Suppressor macrophage (primary cell): ENCODE results near the gene COL5A1.

Source experiments
- DNase-seq, 4 experiments: peaks; one replicate each; pipeline ENCODE4 v3.0.0-alpha.2; 2020 to 2022

Gene COL5A1

DNA sequence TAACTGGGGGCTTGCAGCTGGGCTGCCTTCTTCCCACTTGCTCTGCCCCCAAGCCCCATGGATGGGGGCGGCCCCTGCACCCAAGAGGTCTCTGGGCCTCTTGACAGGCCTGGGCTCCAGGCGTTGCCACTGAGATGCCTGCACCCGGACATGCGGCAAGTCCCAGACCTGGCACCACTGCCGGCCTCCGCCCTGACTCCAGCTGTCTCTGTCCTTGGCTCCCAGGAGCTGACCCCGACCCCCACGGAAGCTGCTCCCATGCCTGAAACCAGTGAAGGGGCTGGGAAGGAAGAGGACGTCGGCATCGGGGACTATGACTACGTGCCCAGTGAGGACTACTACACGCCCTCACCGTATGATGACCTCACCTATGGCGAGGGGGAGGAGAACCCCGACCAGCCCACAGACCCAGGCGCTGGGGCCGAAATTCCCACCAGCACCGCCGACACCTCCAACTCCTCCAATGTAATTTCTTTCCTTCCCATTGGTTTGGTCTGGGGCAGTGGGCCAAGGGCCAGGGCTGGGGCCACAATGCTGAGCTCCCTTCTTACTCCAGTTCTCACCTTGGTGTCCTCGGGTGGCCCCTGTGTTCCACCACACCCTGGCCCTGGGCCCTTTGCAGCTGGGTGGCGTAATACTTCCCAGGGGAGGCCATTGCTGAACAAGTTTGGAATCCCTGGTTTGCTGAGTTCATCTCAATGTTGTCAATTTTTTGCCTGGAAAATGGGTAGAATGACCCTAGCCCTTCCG lies 88.6 kb downstream of the COL5A1 start:
- no peak for DNase-seq

DNA sequence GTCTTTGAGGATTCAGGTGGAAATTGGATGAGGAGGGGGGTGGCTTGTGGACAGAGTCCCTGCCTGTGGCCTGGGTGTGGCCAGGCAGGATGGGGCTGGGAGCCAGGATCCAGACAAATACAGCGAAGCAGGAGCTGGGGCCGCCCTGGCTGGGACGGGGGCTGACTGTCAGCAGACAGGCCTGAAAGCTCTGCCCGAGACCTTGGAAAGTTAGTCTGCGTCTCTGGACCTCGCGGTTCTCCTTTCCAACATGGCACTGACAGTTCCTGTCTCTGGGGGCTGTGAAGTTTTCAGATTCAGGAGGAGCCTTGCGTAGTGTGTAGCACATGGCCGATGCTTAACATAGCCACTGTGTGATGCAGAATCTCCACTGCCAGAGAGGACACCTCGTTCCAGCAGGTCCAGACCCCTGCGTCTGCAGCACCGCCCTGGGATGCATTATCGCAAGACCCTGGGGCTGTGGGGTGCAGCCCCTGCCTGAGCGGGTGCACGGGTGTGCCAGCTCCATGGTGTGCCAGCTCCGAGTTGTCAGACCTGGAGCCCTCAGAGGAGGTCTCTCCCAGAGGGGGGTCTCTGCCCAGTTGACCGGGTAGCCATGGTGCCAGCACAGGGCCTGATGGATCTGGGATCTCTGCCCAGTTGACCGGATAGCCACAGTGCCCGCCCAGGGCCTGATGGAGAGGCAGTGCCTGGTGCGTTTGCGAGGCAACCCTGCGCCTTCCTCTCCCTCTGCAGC lies 89.3 kb downstream of the COL5A1 start:
- DNase-seq: no peak

DNA sequence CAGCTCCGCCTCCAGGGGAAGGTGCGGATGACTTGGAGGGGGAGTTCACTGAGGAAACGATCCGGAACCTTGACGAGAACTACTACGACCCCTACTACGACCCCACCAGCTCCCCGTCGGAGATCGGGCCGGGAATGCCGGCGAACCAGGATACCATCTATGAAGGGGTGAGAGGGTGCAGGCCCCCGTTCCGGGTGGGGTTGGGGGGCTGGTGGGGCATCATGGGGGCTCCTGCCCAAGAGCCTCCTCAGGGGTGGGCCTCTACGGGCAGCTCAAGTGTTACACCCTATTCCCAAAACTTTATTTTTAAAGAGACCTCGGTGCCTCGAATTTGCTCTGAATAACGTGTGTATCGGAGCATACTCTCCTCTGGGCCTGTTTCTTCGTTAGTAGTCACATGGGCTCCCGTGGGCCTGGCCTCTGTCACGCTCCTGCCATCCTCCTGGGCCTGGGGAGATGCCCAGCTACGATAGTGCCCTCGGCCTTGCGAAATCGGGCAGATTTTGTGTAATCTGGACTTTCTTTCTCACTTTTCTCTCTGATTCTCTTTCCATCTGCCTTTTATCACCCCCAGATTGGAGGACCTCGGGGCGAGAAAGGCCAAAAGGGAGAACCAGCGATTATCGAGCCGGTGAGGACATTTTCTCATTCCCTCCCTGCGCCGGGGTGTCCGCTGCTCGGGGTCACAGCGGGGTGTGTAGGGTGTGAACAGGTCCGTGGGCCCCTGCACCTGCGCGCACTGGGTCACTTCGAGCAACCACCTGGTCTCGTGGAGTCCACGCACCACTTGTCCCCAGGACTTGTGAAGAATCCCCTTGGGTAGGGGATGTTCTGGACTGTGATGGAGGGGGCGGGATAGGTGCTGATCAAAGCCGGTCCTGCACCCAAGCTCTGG lies 90.1 kb downstream of the COL5A1 start:
- no peak for DNase-seq

DNA sequence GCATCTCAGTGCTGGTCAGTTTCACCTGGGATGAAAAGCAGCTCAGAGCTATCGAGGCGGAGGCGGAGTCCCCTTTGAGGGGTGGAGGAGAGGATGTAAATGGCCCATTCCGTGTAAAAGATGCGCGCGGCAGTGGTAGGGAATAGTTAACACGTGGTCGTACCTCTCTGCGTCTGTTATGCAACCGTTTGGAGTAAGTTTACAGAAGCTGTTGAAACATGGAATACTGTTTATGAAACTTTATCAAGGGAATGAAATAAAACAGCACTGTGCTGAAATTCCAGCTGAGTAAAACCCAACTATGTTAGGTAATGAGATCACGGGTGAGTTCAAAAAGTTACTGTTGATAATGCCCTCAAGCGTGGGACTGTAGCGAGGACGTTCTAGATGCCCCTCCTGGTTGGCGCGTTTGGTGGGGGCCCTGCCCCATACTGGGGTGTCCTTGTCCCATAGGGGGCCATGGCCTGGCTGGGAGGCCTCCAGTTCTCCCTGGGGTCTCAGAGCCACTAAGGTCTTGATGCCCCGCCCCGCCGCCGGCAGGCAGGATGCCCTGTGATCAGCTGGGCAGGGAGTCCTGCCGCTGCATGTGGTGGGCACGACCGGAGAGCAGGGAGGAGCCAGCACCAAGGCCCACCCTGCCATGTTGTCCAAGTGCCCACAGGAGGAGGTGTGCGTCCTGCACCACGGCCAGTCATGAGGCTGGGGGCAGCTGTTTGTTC lies 90.9 kb downstream of the COL5A1 start:
- no peak for DNase-seq

DNA sequence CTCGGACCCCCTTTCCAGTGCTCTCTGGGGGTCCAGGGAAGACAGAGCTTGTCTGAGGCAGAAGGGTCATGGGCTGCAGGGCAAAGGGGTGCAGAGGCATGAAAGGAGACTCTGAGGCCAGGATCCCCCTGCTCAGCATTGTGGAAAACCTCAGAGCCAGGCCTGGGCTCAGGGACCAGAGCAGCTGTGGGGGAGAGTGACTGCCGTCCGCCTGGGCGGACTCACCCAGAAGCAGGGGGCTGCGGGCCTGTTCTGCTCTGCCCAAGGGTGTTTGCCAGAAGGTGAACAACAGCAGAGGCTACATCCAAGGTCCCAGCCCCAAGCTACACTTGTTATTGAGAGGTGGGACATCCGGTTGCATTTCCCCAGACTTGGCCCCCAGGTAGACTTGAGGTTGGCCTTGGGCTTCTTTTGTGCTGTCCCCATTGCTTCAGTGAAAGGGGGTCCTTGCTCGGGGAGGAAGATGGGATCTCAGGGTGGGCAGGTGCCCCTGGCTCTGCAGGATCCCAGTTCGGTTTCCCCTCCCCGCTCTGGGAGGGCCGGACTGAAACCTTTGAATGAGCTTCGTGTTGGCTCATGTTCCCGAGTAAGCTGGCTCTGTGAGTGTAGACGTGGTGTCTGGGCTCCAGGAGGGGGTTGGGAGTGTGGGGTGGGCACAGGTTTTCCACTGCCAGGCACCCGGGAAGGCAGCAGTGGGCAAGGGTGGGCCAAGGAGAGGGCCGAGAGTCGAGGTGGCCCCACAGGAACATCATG lies 92.1 kb downstream of the COL5A1 start:
- DNase-seq: no peak

DNA sequence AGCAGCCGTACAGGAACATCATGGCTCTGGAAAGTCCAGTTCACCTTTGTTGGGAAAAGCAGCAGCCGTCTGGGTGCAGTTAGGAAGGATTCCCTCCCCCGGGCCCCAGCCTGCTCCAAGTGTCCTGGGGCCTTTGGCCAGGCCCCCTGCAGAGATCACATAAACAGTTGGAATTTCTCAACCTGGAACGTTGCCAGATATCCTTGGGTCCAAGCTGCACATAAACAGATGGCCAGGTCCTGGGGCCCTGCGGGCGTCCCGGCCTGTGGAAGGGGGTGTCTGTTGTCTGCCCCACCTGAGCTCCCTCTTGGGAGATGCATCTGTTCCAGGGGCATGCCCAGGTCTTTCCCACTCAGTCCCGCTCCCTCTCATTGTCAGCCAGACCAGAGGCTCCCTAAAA lies 92.7 kb downstream of the COL5A1 start:
- DNase-seq: no peak

DNA sequence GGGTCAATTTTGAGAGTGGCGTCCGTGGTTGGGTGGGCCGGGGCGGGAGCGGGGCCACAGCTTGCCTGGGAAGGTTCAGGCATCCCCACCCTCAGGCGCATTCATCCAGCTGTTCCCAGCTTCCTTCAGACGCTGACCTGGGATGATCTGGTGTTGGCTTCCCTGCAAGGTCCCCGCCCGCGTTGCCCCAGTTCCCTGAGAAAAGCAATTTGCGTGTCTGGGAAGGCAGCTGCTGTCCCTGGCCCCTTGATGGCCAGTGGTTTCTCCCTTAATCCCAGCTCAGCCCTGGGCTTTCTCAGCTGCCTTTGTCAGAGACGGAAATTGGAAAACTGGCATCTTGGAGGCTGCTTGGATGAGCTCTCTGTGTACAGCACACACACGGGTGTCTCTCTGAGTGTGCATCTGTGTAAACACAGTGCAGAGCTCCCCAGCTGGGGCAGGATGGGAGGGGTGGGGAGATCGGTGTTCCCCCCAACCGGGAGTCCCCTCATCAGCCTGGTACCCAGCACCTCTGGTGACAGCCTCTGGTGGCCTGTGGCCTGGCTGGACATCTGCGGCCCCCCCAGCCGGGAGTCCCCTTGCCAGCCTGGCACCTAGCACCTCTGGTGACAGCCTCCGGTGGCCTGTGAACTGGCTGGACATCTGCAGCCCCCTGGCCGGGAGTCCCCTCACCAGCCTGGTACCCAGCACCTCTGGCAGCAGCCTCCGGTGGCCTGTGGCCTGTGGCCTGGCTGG lies 94.0 kb downstream of the COL5A1 start:
- no peak for DNase-seq

DNA sequence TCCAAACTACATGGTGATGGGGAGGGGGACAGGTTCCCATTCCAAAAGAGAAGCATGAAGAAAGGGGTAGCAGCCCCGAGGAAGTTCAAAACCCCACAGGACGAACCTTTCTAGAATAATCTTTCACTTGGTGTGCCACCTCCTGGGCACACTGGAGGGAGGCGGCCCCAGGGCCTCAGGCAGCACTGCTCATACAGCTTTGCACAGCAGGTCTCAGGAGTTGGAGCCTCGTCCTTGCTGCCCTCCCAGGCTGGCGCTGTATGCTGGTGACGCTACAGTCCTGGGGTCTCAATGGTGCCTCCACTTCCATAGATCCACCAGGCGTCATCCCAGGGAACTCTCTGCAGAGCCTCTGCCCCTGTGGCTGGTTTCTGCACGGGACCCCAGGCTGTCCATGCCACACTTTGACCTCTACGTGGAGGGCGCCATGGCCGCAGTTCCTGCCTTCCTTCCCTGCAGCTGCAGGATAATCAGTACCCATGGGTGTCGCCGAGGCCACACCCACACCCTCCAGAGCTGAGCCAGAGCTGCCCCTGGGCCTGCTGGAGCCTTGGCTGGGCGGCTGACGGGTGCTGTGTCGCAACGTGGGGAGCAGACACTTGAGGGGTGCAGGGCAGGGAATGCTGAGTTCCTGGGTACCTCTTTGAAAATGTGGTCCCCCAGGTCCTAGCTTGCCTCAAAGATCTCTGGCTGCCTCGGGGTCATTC lies 95.3 kb downstream of the COL5A1 start:
- no peak for DNase-seq

DNA sequence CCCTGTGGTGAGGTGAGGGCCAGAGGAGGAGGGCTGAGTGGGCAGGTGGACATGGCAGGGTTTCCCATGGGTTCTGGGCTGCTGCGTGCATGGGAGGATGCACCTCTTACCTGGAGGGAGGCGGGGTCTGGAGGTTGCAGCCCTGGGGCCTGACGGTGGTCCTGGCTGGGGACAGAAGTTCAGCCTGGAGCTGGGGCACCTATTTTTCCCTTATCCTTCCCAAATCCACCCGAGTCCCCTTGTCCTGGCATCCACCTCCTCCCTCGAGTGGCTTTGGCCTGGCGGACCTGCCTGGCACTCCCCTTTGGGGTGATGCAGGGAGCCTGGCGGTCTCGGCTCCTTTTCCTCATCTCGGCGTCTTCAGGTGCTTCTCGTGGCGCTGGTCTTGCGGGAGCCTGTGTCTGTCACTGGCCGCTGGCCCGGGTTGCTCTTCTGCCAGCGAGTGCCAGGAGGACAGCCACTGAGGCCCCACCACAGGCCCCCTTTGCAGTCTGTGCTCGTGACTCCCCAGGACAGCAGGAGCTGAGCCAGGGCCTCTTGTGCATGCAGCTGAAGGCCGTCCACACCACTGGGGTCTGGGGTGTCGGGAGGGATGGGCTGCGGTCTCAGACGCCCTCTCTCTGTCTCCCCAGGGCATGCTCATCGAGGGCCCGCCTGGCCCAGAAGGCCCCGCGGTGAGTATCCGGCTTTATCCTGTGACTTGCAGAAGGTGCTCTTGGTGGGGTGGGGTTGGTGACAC lies 96.4 kb downstream of the COL5A1 start:
- no peak for DNase-seq

DNA sequence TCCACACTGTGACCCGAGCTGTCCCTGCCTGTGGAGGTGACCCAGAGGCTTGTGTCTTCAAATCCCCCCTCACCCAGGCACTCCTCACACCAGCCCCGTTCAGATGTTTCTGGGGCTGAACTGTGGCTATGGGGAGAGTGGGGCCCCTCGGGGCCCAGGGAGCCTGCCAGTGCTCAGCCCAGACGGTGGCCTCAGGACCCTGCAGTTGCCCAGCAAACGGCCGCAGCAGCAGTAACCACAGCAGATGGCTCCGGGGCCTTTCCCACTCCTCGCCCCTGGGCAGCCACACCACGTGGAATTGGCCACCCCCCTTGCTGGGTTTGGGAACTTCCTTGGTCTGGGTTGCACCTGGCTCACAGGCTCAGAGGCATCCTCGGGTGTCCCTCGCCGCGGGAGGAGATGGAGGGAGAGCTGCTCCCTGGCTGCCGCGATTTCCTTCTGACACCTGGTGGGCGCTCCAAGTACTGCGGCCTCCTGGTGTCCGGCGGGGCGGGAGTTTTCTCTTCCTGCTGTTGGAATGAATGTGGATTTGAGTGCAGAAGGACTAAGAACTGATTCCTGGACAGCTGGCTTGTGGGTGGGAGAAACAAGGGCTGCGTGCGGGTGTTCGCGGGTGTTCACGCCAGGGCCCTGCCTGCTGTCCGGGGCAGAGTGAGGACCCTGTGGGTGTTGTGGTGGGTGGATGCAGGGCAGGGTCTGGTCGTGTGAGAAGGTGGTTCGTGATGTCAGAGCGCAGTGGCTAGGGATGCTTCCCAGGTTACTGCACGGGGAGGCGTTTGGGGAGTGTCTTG lies 97.5 kb downstream of the COL5A1 start:
- peak; percentile 63 to 81 (median 74) for DNase-seq

DNA sequence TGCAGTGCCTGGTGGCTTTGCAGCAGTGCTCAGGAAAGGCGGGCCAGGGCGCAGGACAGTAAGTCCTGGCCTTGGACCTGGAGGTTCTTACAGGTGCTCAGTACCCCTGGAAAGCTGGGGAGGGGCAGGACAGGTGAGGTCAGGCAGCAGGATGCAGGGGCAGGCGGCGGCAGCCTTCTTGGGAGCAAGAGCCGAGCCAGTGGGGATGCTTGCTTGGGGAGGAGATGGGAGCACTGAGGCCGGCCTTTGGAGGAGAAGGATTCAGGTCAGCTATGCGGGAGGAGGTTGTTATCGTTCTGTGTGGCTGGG lies 98.0 kb downstream of the COL5A1 start:
- DNase-seq: no peak

DNA sequence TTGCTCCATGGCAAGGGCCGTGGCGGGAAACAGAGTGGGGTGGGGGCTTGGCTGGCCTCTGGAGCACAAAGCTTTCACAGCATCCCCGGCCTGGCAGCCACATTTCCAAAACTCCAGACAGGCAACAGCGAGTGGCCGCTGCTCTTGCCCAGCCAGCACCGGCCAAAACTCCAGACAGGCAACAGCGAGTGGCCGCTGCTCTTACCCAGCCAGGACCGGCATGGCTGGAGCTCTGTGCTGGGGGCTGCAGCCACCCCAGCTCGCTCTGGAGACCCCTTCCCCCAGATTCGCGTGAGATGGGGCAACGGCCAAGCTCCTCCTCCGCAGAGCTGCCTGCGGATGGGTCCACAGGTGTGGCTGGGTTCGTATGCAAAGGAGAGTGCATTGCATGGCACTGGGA lies 98.5 kb downstream of the COL5A1 start:
- no peak for DNase-seq

DNA sequence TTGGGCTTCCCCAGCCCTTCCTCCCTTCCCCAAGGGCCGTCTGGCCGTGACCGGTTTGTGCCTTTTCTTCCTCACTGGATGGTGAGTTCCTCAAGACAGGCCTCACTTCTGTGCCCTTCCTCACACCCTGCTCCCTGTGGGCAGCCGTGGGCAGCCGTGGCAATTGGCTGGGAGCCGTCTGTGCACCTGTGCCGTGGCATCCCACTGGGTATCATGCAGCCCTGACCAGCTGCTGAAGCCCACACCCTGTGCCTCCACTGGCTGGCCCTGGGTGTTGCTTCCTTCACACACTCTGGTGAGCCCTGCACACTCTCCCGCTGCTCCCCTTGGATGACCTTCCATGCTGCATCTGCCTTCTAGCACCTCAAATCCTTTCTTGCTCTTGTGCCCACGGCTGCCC lies 100.2 kb downstream of the COL5A1 start:
- no peak for DNase-seq

DNA sequence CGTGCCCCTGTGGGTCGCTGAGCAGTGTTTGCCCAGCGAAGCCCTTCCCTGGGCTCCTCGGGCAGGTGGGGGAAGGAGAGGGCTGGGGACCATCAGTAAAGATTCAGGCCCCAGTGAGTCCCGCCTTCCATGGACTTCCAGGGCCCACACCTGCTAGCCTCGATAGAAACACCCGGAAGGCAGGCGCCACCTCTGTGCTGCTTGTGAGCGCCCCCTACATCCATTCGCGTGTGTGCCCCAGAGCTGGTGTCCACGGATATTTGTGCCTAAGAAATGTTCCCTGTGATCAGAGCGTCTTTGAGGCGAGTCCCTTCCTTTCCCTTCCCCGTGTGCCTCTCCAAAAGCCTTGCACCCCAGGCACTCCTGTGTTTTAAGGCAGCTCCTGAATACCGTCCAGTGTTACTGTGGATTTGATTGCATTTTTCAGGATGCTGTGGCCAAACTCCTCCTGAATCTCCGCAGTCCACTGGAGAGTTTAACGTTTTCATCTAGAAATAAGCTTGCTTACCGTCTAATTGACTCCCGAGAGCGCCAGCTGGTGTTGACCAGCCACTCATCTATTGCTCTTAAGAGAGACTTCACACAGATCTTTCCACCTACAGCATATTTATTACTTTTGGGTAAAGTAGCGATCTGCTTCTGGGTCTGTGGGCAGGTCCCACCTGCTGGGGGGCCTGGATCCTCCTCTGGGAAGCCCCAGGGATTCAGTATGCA lies 101.4 kb downstream of the COL5A1 start:
- DNase-seq: no peak

DNA sequence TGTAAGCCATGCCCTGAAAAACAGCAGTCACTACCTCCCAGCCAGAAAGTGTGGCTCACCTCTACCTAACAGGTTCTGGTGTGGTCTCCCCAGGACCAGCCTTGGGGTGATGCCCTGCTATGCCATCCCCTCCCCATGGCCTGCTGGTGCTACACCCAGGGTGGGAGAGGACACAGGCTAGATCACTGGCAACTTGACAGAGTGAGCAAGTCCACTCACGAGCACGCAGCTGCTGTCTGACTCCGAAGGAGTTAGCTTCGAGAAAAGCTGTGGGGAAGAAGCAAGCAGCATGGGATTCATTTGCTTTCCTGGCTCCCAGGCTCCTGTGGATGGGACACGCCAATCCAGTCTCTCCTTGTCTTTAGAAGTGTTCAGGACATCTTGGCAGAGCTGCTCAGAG lies 102.2 kb downstream of the COL5A1 start:
- no peak for DNase-seq

DNA sequence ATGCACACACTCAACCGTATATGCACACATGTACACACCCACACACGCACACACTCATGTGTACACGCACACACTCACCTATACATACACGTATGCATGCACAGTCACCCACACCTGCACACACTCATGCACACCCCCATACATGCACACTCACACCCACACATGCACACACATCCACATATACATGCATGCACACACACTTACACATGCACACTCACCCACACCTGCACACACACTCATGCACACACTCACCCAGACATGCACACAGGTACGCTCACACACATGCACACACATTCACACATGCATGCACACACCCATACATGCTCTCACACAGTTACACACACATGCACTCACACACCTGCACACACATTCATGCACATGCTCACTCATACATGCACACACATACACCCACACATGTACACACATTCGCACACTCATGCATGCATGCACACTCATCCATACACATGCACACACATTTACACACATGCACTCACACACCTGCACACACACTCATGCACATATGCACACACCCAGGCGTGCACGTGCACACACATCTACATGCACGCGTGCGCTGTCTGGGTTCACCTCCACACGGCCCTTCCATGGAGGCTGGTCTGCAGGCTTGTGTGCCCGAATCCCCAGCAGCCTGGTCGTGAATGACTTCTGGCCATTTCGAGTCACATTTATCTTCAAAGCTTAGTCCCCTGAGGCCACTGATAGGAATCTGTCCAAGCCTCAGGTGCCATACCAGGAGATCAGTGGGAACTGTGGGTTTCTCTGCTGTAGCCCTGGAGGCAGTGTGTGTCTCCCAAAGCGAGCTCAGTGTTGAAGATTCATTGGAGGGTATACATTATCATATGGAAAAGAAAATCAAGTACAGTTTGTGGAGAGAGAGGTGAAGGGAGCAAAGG lies 103.0 kb downstream of the COL5A1 start:
- DNase-seq: no peak

DNA sequence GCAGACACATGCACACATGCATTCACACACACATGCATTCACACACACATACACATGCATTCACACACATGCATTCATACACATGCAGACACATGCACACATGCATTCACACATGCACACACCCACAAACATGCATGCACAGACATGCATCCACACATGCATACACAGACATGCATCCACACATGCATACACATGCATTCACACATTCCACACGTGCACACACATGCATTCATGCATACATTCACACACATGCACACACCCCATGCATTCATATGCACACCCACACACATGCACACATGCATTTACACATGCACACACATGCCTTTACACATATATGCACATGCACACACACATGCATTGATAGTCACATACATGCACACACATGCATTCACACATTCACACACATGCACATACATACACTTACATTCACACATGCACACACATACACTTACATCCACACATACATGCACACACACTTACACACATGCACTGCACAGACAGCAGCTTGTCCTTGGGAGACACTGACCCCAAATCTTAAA lies 106.4 kb downstream of the COL5A1 start:
- no peak for DNase-seq
